ENCODE data around the gene SATB2. TPM values are rescaled to one million over a fixed set of nuclear protein-coding genes. Genes with fewer than 3 reads are reported as not detected.

Gene SATB2
- total and polyA plus RNA-seq, 2 donors (not counting 1 experiment from before 2014, with no cell fraction given): 3.8 to 28.1 TPM

DNA sequence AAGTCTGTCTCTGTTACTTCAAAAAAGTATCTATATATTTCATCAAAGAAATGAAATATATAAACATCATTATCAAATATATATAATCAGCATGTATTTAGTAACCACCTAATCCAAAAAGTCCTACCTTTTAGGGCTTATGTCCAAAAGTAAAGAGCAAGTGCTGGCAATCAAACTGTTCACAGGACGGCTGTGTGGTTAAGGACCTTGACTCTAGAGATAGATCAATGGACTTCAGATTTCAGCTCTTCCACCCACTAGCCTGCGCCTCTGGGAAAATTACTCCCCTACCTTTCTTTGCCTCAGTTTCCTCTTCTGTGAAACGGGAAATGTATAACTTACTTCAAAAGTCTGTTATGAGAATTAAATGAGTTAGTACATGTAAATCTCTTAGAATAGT lies 29.4 kb downstream of the SATB2 start:
- Histone ChIP-seq H3K27ac (ENCODE audit: insufficient read depth, low read length) (no peak overlapping the region), H3K4me1 (ENCODE audit: control insufficient read depth, extremely low read depth, insufficient read depth, low read length) (no peaks in the 10 kb centered on the region), H4K20me1 (ENCODE audit: control insufficient read depth, extremely low read depth, insufficient read depth, low read length) (no peaks in the 10 kb centered on the region), H3K9ac (ENCODE audit: insufficient read depth, low read length) (no peak overlapping the region), H3K4me2 (ENCODE audit: extremely low read depth, insufficient read depth, low read length) (no peak overlapping the region), H3K27me3 (ENCODE audit: control insufficient read depth, insufficient read depth, low read length) (no peaks in the 10 kb centered on the region), H2AFZ (ENCODE audit: low read length) (no peak overlapping the region), H3K36me3 (ENCODE audit: control insufficient read depth, insufficient read depth, low read length) (peaks cover 2% of the 10 kb centered on the region), H3K79me2 (ENCODE audit: control insufficient read depth, insufficient read depth, low read length) (no peaks in the 10 kb centered on the region), H3K9me3 (ENCODE audit: control insufficient read depth, insufficient read depth, low read depth, low read length) (no peaks in the 10 kb centered on the region), H3K4me3 (replicated peaks in 1 of 4; ENCODE audit: control extremely low read depth in 1 of 4, insufficient read depth in 1 of 4, low read depth in 3 of 4, low read length in 4 of 4) (no peak overlapping the region)
- TF ChIP-seq, protein P1, sequence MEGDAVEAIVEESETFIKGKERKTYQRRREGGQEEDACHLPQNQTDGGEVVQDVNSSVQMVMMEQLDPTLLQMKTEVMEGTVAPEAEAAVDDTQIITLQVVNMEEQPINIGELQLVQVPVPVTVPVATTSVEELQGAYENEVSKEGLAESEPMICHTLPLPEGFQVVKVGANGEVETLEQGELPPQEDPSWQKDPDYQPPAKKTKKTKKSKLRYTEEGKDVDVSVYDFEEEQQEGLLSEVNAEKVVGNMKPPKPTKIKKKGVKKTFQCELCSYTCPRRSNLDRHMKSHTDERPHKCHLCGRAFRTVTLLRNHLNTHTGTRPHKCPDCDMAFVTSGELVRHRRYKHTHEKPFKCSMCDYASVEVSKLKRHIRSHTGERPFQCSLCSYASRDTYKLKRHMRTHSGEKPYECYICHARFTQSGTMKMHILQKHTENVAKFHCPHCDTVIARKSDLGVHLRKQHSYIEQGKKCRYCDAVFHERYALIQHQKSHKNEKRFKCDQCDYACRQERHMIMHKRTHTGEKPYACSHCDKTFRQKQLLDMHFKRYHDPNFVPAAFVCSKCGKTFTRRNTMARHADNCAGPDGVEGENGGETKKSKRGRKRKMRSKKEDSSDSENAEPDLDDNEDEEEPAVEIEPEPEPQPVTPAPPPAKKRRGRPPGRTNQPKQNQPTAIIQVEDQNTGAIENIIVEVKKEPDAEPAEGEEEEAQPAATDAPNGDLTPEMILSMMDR (conservative IDR thresholded peaks at IDR 0.05 in 1 of 2, IDR thresholded peaks at IDR 0.05 in 1 of 2; ENCODE audit: low read depth in 1 of 2, low read length in 2 of 2): no peak
- TF ChIP-seq EZH2 (IDR thresholded peaks at IDR 0.05; ENCODE audit: low read length, missing control alignments): no peak
- no peak for DNase-seq (ENCODE audit: low read depth in 2 of 2)

DNA sequence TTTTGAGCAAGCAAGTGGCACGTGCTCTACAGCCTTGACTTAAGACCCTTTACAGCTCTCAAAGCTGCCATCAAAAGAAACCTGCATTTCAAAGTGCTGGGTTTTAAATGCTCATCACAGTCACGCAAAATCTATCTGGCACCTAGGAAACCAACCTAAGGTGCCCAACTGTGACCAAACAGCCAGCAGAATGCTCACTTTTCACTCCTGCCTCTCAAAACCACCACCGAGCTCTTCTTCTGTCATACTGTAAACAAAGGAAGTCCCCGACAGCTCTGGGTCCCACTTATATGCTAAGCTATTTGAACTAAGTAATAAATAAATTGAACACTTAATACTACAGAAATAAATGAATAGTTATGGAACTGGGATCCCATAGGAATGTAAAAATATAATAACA lies 33.6 kb downstream of the SATB2 start:
- no peak overlapping the region for H3K9ac ChIP-seq (ENCODE audit: insufficient read depth, low read length)
- H3K36me3 ChIP-seq (ENCODE audit: control insufficient read depth, insufficient read depth, low read length): no peaks in the 10 kb centered on the region
- H2AFZ ChIP-seq (ENCODE audit: low read length): no peak overlapping the region
- no peak overlapping the region for H3K27ac ChIP-seq (ENCODE audit: insufficient read depth, low read length)
- H3K27me3 ChIP-seq (ENCODE audit: control insufficient read depth, insufficient read depth, low read length): no peaks in the 10 kb centered on the region
- DNase-seq (ENCODE audit: low read depth in 2 of 2): no peak
- H3K4me3 ChIP-seq (replicated peaks in 1 of 4; ENCODE audit: control extremely low read depth in 1 of 4, insufficient read depth in 1 of 4, low read depth in 3 of 4, low read length in 4 of 4): no peak overlapping the region
- no peaks in the 10 kb centered on the region for H4K20me1 ChIP-seq (ENCODE audit: control insufficient read depth, extremely low read depth, insufficient read depth, low read length)
- H3K79me2 ChIP-seq (ENCODE audit: control insufficient read depth, insufficient read depth, low read length): no peaks in the 10 kb centered on the region
- no peak for TF ChIP-seq EZH2 (IDR thresholded peaks at IDR 0.05; ENCODE audit: low read length, missing control alignments)
- TF ChIP-seq, protein P1 (conservative IDR thresholded peaks at IDR 0.05 in 1 of 2, IDR thresholded peaks at IDR 0.05 in 1 of 2; ENCODE audit: low read depth in 1 of 2, low read length in 2 of 2): no peak
- no peak overlapping the region for H3K4me2 ChIP-seq (ENCODE audit: extremely low read depth, insufficient read depth, low read length)
- H3K4me1 ChIP-seq (ENCODE audit: control insufficient read depth, extremely low read depth, insufficient read depth, low read length): no peaks in the 10 kb centered on the region
- H3K9me3 ChIP-seq (ENCODE audit: control insufficient read depth, insufficient read depth, low read depth, low read length): no peaks in the 10 kb centered on the region

DNA sequence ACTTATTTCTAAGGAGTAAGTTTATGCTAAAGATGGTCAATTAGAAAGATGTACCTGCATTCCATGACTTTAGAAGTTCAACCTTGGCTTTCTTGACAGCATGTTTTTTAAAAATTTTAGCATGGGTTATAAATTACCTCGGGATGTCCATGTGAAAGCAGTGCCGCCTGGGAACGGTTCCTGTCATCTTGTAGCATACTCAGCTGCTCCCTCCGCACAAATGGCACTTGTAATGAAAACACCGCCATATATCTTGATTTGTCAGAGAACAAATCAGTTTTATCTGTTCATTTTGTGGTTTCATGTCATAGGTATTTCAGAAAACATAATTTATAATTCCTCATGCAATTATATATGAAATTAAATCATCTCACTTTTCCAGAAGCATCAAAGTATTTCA lies 38.3 kb downstream of the SATB2 start:
- no peak for DNase-seq (ENCODE audit: low read depth in 2 of 2)
- Histone ChIP-seq H3K36me3 (ENCODE audit: control insufficient read depth, insufficient read depth, low read length) (peaks cover 2% of the 10 kb centered on the region), H2AFZ (ENCODE audit: low read length) (no peak overlapping the region), H3K4me1 (ENCODE audit: control insufficient read depth, extremely low read depth, insufficient read depth, low read length) (no peaks in the 10 kb centered on the region), H4K20me1 (ENCODE audit: control insufficient read depth, extremely low read depth, insufficient read depth, low read length) (no peaks in the 10 kb centered on the region), H3K9me3 (ENCODE audit: control insufficient read depth, insufficient read depth, low read depth, low read length) (no peaks in the 10 kb centered on the region), H3K4me2 (ENCODE audit: extremely low read depth, insufficient read depth, low read length) (no peak overlapping the region), H3K27ac (ENCODE audit: insufficient read depth, low read length) (no peak overlapping the region), H3K79me2 (ENCODE audit: control insufficient read depth, insufficient read depth, low read length) (no peaks in the 10 kb centered on the region), H3K9ac (ENCODE audit: insufficient read depth, low read length) (no peak overlapping the region), H3K27me3 (ENCODE audit: control insufficient read depth, insufficient read depth, low read length) (no peaks in the 10 kb centered on the region), H3K4me3 (replicated peaks in 1 of 4; ENCODE audit: control extremely low read depth in 1 of 4, insufficient read depth in 1 of 4, low read depth in 3 of 4, low read length in 4 of 4) (no peak overlapping the region)
- TF ChIP-seq, protein P1 (conservative IDR thresholded peaks at IDR 0.05 in 1 of 2, IDR thresholded peaks at IDR 0.05 in 1 of 2; ENCODE audit: low read depth in 1 of 2, low read length in 2 of 2): no peak
- TF ChIP-seq EZH2 (IDR thresholded peaks at IDR 0.05; ENCODE audit: low read length, missing control alignments): no peak

Data from fibroblast of lung (primary cell).